ENCODE data around the gene IPO9. TPM values are rescaled to one million over a fixed set of nuclear protein-coding genes. Genes with fewer than 3 reads are reported as not detected.

IPO9 gene
- polyA plus RNA-seq, 1 donor (not counting 4 experiments of a cell fraction or from before 2014, with no cell fraction given) = 38.9 TPM

DNA sequence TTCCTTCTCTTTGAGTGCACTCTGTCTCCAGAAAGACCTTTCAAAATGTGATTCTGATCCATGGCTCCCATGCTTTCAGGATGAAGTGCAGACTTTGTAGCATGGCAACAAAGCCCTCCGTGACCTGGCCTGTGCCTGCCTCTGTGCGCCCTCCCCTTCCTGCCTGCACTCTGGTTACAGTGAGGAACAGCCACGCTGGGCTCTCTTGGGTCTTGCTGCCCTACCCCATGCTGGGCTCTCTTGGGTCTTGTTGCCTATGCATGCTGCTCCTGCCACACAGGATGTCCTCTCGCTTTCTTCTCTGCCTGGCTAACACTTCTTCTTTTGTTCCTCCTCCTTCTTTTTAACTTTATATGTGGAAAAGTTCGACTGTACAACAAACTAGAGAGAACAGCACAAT lies 89.4 kb downstream of the IPO9 start:
- H2AFZ ChIP-seq (ENCODE audit: control insufficient read depth, low read length) = no peak overlapping the region
- H3K4me2 ChIP-seq (ENCODE audit: control insufficient read depth, extremely low read depth, insufficient read depth, low read depth, low read length) = no peak overlapping the region
- no peaks in the 10 kb centered on the region for H4K20me1 ChIP-seq (ENCODE audit: control insufficient read depth, extremely low read depth, insufficient read depth, low read length)
- no peak overlapping the region for H3K27ac ChIP-seq (ENCODE audit: control insufficient read depth, insufficient read depth, low read length)
- TF ChIP-seq EZH2 (IDR thresholded peaks at IDR 0.05; ENCODE audit: low read length) = no peak
- FAIRE-seq (no peak), DNase-seq (ENCODE audit: low read depth, low spot score) (no peak)
- H3K4me1 ChIP-seq (ENCODE audit: control insufficient read depth, extremely low read depth, insufficient read depth, low read length) = peaks cover 9% of the 10 kb centered on the region
- no peak overlapping the region for H3K9ac ChIP-seq (ENCODE audit: control insufficient read depth, extremely low read depth, insufficient read depth, low read length)
- H3K9me3 ChIP-seq (ENCODE audit: control insufficient read depth, low read depth, low read length) = no peaks in the 10 kb centered on the region
- no peaks in the 10 kb centered on the region for H3K79me2 ChIP-seq (ENCODE audit: control insufficient read depth, insufficient read depth, low read length)
- H3K4me3 ChIP-seq (ENCODE audit: control insufficient read depth in 2 of 3, extremely low read depth in 1 of 3, insufficient read depth in 2 of 3, low read depth in 1 of 3, low read length in 3 of 3) = no peak overlapping the region
- no peaks in the 10 kb centered on the region for H3K36me3 ChIP-seq (ENCODE audit: control insufficient read depth in 2 of 2, extremely low read depth in 1 of 2, insufficient read depth in 2 of 2, low read length in 2 of 2)
- H3K9me1 ChIP-seq (ENCODE audit: control insufficient read depth, extremely low read depth, insufficient read depth, low read length) = no peaks in the 10 kb centered on the region
- dilution Hi-C loops (cut with MboI; ENCODE audit: extremely low pct_ligation_motif_present, low sequenced_read_pairs) = no loop called here
- H3K27me3 ChIP-seq (ENCODE audit: control insufficient read depth, extremely low read depth, insufficient read depth, low read length) = no peaks in the 10 kb centered on the region

DNA sequence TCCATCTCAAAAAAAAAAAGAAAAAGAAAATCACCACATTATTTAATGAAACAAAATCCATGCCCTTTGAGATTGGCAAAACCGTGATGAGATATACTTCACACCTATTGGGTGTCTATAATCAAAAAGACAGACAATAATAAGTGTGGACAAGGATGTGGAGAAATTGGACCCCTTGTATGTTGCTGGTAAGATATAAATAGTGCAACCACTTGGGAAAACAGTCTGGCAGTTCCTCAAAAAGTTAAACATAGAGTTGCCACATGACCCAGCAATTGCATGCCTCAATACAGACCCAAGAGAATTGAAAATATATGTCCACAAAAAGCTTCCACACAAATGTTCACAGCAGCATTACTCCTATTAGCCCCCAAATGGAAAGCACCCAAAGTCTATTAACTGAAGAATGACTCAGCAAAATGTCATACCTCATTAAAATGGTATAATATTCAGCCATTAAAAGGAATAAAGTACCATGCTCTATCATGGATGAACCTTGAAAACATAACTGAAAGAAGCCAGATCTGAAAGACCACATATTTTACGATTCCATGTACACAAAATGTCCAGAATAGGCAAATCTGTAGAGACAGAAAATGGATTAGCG lies 93.1 kb downstream of the IPO9 start:
- FAIRE-seq (no peak), DNase-seq (ENCODE audit: low read depth, low spot score) (no peak)
- no peak overlapping the region for H2AFZ ChIP-seq (ENCODE audit: control insufficient read depth, low read length)
- peaks cover 6% of the 10 kb centered on the region for H3K4me1 ChIP-seq (ENCODE audit: control insufficient read depth, extremely low read depth, insufficient read depth, low read length)
- no peaks in the 10 kb centered on the region for H3K36me3 ChIP-seq (ENCODE audit: control insufficient read depth in 2 of 2, extremely low read depth in 1 of 2, insufficient read depth in 2 of 2, low read length in 2 of 2)
- no peak overlapping the region for H3K4me3 ChIP-seq (ENCODE audit: control insufficient read depth in 2 of 3, extremely low read depth in 1 of 3, insufficient read depth in 2 of 3, low read depth in 1 of 3, low read length in 3 of 3)
- no peak overlapping the region for H3K4me2 ChIP-seq (ENCODE audit: control insufficient read depth, extremely low read depth, insufficient read depth, low read depth, low read length)
- no peaks in the 10 kb centered on the region for H3K9me3 ChIP-seq (ENCODE audit: control insufficient read depth, low read depth, low read length)
- H4K20me1 ChIP-seq (ENCODE audit: control insufficient read depth, extremely low read depth, insufficient read depth, low read length) = no peaks in the 10 kb centered on the region
- H3K79me2 ChIP-seq (ENCODE audit: control insufficient read depth, insufficient read depth, low read length) = no peaks in the 10 kb centered on the region
- no peaks in the 10 kb centered on the region for H3K27me3 ChIP-seq (ENCODE audit: control insufficient read depth, extremely low read depth, insufficient read depth, low read length)
- no peak overlapping the region for H3K27ac ChIP-seq (ENCODE audit: control insufficient read depth, insufficient read depth, low read length)
- H3K9me1 ChIP-seq (ENCODE audit: control insufficient read depth, extremely low read depth, insufficient read depth, low read length) = no peaks in the 10 kb centered on the region
- TF ChIP-seq EZH2 (IDR thresholded peaks at IDR 0.05; ENCODE audit: low read length) = no peak
- TF ChIP-seq, protein P1, sequence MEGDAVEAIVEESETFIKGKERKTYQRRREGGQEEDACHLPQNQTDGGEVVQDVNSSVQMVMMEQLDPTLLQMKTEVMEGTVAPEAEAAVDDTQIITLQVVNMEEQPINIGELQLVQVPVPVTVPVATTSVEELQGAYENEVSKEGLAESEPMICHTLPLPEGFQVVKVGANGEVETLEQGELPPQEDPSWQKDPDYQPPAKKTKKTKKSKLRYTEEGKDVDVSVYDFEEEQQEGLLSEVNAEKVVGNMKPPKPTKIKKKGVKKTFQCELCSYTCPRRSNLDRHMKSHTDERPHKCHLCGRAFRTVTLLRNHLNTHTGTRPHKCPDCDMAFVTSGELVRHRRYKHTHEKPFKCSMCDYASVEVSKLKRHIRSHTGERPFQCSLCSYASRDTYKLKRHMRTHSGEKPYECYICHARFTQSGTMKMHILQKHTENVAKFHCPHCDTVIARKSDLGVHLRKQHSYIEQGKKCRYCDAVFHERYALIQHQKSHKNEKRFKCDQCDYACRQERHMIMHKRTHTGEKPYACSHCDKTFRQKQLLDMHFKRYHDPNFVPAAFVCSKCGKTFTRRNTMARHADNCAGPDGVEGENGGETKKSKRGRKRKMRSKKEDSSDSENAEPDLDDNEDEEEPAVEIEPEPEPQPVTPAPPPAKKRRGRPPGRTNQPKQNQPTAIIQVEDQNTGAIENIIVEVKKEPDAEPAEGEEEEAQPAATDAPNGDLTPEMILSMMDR (optimal IDR thresholded peaks at IDR 0.05 in 1 of 3, IDR thresholded peaks at IDR 0.05 in 1 of 3, conservative IDR thresholded peaks at IDR 0.05 in 1 of 3; ENCODE audit: extremely low read depth in 1 of 3, insufficient read depth in 2 of 3, low read length in 3 of 3) = no peak
- dilution Hi-C loops (cut with MboI; ENCODE audit: extremely low pct_ligation_motif_present, low sequenced_read_pairs) = no loop called here
- H3K9ac ChIP-seq (ENCODE audit: control insufficient read depth, extremely low read depth, insufficient read depth, low read length) = no peak overlapping the region

DNA sequence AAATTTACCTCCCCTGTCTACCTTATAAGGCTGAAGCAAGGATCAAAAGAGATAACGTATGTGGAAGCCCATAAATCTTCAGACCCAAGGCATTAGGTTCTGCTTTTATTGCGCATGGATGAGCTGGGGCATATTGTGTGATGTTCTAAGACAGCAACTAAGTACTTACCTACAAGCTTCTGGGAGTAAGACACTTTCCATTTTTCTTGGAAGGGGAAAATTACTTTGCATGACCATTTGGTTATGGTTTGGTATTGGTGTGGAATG lies 96.3 kb downstream of the IPO9 start:
- TF ChIP-seq, protein P1 (optimal IDR thresholded peaks at IDR 0.05 in 1 of 3, IDR thresholded peaks at IDR 0.05 in 1 of 3, conservative IDR thresholded peaks at IDR 0.05 in 1 of 3; ENCODE audit: extremely low read depth in 1 of 3, insufficient read depth in 2 of 3, low read length in 3 of 3) = no peak
- TF ChIP-seq EZH2 (IDR thresholded peaks at IDR 0.05; ENCODE audit: low read length) = no peak
- no peak overlapping the region for H3K4me3 ChIP-seq (ENCODE audit: control insufficient read depth in 2 of 3, extremely low read depth in 1 of 3, insufficient read depth in 2 of 3, low read depth in 1 of 3, low read length in 3 of 3)
- dilution Hi-C loops (cut with MboI; ENCODE audit: extremely low pct_ligation_motif_present, low sequenced_read_pairs) = no loop called here
- no peak overlapping the region for H3K9ac ChIP-seq (ENCODE audit: control insufficient read depth, extremely low read depth, insufficient read depth, low read length)
- H3K36me3 ChIP-seq (ENCODE audit: control insufficient read depth in 2 of 2, extremely low read depth in 1 of 2, insufficient read depth in 2 of 2, low read length in 2 of 2) = no peaks in the 10 kb centered on the region
- no peaks in the 10 kb centered on the region for H3K9me3 ChIP-seq (ENCODE audit: control insufficient read depth, low read depth, low read length)
- H2AFZ ChIP-seq (ENCODE audit: control insufficient read depth, low read length) = no peak overlapping the region
- no peaks in the 10 kb centered on the region for H3K79me2 ChIP-seq (ENCODE audit: control insufficient read depth, insufficient read depth, low read length)
- H3K27ac ChIP-seq (ENCODE audit: control insufficient read depth, insufficient read depth, low read length) = no peak overlapping the region
- H3K4me1 ChIP-seq (ENCODE audit: control insufficient read depth, extremely low read depth, insufficient read depth, low read length) = no peaks in the 10 kb centered on the region
- DNase-seq (ENCODE audit: low read depth, low spot score) (no peak), FAIRE-seq (no peak)
- H3K9me1 ChIP-seq (ENCODE audit: control insufficient read depth, extremely low read depth, insufficient read depth, low read length) = no peaks in the 10 kb centered on the region
- no peaks in the 10 kb centered on the region for H3K27me3 ChIP-seq (ENCODE audit: control insufficient read depth, extremely low read depth, insufficient read depth, low read length)
- no peaks in the 10 kb centered on the region for H4K20me1 ChIP-seq (ENCODE audit: control insufficient read depth, extremely low read depth, insufficient read depth, low read length)
- H3K4me2 ChIP-seq (ENCODE audit: control insufficient read depth, extremely low read depth, insufficient read depth, low read depth, low read length) = no peak overlapping the region
